ENCODE data around the gene RNF4.
"Not testable (repeated sequence)": the region's sequence is repeated elsewhere in the genome, so short reads cannot be mapped to it uniquely, and the experiment has no call there.

- not testable (repeated sequence) for TF ChIP-seq CTCF (conservative IDR thresholded peaks at IDR 0.05); ZFX (IDR thresholded peaks at IDR 0.05)
Measured at GRCh38 chr4:2514944-2515343, 46.0 kb downstream of the RNF4 start.

Data from C4-2B (cell line).